NOMO-1 (cell line): ENCODE measurements around the gene STX8.
A peak's percentile ranks its signal among the peaks of the same experiment; 100 is the strongest.

ENCODE experiments used
- DNase-seq, 2 experiments: peaks; one replicate each; lab custom pipeline; 2025; ENCODE audit not compliant: unreplicated experiment in 2 of 2; lab: John Stamatoyannopoulos, UW

STX8 gene

GRCh38 chr17:9557857-9558256 lies 17.8 kb downstream of the STX8 start:
- DNase-seq: no peak

- no peak for DNase-seq
These were observed 18.4 kb downstream of the STX8 start for GRCh38 chr17:9557161-9557755.

- DNase-seq: peak in 1 of 2 experiments; percentile 47
These were observed 20.9 kb downstream of the STX8 start for GRCh38 chr17:9554715-9555114.

GRCh38 chr17:9553596-9553995 lies 22.0 kb downstream of the STX8 start:
- DNase-seq: no peak

- DNase-seq: no peak
These were observed 22.4 kb downstream of the STX8 start for GRCh38 chr17:9553181-9553580.

GRCh38 chr17:9549215-9549614 lies 26.4 kb downstream of the STX8 start:
- no peak for DNase-seq

- no peak for DNase-seq
These were observed 31.4 kb downstream of the STX8 start for GRCh38 chr17:9544221-9544620.

- DNase-seq: no peak
These were observed 33.9 kb downstream of the STX8 start for GRCh38 chr17:9541718-9542117.

- DNase-seq: peak in 1 of 2 experiments; percentile 50
These were observed 37.0 kb downstream of the STX8 start for GRCh38 chr17:9538626-9539025.

GRCh38 chr17:9537177-9537776 lies 38.3 kb downstream of the STX8 start:
- DNase-seq: no peak

GRCh38 chr17:9536061-9536460 lies 39.6 kb downstream of the STX8 start:
- DNase-seq: no peak

GRCh38 chr17:9533441-9533840 lies 42.2 kb downstream of the STX8 start:
- peak in 1 of 2 experiments; percentile 2 for DNase-seq

- DNase-seq: no peak
These were observed 42.9 kb downstream of the STX8 start for GRCh38 chr17:9532715-9533114.

GRCh38 chr17:9531034-9531433 lies 44.6 kb downstream of the STX8 start:
- DNase-seq: no peak

GRCh38 chr17:9529033-9529700 lies 46.5 kb downstream of the STX8 start:
- DNase-seq: peak in 1 of 2 experiments; percentile 2

- no peak for DNase-seq
These were observed 47.8 kb downstream of the STX8 start for GRCh38 chr17:9527788-9528187.

GRCh38 chr17:9522074-9522473 lies 53.5 kb downstream of the STX8 start:
- peak in 1 of 2 experiments; percentile 3 for DNase-seq

GRCh38 chr17:9521062-9521461 lies 54.6 kb downstream of the STX8 start:
- DNase-seq: no peak

GRCh38 chr17:9520649-9521048 lies 55.0 kb downstream of the STX8 start:
- no peak for DNase-seq

GRCh38 chr17:9519583-9520272 lies 55.9 kb downstream of the STX8 start:
- DNase-seq: no peak

GRCh38 chr17:9517396-9517795 lies 58.2 kb downstream of the STX8 start:
- no peak for DNase-seq

GRCh38 chr17:9513266-9513665 lies 62.4 kb downstream of the STX8 start:
- no peak for DNase-seq
